Esophagus mucosa (tissue), 1 donor: ENCODE results near the gene TMEM174. TPM values are rescaled to one million over a fixed set of nuclear protein-coding genes. Genes with fewer than 3 reads are reported as not detected.
"Not testable (repeated sequence)": the region's sequence is repeated elsewhere in the genome, so short reads cannot be mapped to it uniquely, and the experiment has no call there.

ENCODE experiments used
- ATAC-seq: fragments of 200-7000 bp; cut with Tn5 transposase; one replicate; pipeline ENCODE4 v1.9.1; 2020
- total RNA-seq: library from RNA; stranded (reverse); gene quantifications from one replicate; pipeline ENCODE4 v1.2.4, GENCODE V29; 2023
- donor health status: DM: yes; HTN: yes; CAD: no.

The TMEM174 gene
- total RNA-seq, 1 donor from 2014 or later = not detected

DNA sequence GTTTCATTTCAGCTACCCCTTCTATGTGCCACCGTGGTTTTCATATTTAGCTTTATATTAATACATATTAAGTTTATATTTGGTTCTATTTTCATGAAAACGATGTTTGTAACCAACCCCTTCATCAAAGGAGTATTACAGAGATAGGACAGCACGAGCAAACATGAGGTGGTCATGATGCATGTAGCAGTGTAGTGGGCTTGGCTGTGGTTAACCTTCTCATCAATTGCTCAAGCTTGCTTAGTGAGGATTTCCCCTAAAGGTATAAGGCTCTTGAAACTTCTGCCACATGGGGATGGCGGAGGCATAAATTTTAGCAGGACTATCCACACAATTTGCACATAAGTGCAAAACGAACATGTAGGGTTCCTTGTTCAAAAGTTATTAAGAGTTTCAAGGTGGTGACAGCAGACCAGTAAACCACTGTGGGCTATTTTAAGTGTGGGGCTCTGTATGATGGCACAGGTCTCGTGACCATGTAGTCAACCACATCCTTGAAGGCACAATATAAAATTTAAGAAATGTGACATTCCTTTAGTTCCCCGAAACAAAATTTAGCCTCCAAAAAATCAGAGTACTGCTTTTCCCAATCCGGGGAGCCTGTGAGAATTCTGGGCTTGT lies 24.8 kb downstream of the TMEM174 start:
- no peak for ATAC-seq

DNA sequence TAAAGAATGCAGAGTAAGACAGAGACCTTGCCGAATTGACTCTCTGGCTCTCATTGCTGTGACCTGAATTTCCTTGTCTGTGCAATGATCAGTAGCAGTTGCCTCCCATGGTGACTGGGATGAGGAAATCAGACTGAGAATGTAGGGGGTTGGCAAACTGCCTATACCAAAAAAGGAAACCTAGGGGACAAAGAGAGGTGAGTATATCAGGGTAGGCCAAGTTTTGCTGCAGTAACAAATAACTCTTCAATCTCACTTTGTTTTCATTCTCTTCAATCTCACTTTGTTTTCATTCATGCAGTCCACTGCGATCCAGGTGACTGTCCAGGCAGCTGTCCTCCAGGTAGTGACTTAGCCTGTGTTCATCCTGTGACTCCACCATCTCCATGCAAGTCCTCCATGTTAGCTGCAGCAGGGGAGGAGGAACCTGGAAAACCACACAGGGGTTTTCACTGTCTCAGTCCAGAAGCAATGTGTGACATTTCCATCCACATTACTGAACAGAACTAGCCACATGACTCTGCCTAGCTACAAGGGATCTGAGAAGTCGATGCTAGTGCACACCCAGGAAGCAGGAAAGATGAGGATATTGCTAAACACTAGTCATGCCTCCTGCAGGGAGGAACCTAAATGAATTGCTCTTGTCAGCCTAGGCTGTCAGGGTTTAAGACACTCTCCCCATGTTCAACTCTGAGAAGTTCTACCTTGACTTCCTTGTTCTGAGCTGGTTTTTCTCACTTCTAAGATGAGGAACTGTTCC lies 26.0 kb downstream of the TMEM174 start:
- peak; percentile 67 for ATAC-seq

DNA sequence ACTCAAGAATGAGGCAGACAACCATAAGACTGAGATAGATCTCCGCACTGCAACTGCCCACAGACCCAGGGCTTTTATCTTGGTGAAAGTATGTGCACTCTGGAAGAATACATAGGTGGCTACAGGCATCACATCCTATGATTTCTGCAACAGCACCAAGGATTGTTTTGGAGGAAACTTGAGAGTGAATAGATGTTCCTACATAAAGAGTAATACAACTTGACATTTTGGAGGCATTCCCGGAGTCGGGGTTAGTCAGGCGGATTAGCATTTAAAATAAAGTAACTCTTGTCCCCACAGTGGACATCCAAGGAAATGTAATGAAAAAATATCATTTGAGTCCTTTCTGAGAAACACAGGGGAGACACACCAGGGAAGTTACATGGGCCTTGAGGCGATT lies 26.7 kb downstream of the TMEM174 start:
- ATAC-seq = no peak

DNA sequence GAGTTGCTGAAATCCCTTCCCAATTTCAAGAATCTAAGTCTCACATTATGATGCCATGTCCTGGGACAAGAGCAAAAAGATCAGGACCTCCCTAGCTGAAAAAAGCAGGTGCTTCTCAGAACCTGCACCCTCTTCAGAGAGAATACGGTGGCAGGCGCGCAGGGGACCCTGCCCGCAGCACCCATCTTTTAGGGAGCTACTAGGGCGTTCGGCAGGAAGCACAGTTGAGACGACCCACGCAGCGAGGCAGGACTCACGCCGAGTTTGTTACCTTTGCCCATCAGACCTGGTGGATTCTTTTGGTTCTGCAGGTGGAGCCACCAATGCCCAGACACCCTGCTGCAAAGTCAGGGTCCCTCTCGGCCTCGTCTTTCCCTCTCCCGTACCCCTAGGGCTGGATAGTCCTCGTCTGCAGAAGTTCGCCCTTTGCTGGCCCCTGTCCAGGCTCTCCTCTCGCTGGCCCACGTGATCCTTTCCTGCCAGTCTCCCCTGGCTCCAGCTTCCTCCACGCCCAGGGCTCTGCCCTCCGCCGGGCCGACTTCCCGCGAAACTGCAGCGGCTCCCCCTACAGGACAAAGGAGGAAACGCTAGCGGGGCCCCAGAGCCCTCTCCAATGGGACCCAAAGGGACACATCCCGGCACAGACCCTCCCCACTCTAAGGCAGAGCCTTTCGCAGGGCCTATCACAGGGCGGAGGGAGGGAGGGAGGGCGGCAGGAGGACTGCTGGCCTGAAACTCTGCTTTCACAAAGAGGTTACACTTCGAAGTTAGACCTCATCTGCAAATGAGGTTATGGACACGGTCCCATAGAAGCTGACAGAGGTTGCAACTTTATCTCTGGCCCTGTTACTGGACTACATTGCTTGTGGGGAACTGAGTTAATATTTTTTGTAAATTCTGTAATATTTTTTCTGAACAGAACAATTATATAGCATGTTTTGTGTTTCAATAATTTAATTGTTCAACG lies 28.8 kb downstream of the TMEM174 start:
- ATAC-seq = peak; percentile 90

DNA sequence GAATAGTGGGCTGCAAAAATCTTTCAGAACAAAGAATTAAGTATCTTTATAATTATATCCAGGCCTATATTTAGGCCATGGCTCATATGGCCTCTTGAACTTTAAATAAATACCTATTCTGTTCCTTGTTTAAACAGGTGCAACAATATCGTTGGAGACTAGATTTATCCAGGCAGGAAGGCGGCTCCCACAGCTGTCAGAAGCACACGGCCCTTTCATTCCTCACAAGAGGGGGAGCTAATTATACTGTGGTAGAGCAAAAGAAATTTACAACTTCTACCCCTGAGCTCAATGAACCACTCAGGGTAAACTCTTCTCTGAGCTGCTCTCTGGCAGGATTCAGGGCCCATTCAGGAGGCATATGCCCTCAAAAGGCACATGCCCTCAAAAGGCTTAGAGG lies 31.3 kb downstream of the TMEM174 start:
- no peak for ATAC-seq

DNA sequence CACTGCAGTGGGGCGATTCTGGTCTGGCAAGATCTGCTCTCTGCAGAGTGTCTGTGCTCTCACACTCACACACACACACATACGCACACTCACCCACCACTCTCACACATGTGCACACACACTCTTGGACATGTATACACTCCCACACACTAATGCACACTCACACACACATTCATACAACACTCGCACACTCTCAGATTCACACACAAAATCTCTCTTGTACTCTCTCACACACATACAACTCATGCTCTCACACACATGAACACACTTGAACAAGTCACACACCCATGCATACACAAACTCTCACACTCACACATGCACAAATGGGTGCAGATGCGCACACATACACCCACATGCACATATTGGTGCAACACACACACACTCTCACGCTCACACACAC lies 31.7 kb downstream of the TMEM174 start:
- no peak for ATAC-seq

DNA sequence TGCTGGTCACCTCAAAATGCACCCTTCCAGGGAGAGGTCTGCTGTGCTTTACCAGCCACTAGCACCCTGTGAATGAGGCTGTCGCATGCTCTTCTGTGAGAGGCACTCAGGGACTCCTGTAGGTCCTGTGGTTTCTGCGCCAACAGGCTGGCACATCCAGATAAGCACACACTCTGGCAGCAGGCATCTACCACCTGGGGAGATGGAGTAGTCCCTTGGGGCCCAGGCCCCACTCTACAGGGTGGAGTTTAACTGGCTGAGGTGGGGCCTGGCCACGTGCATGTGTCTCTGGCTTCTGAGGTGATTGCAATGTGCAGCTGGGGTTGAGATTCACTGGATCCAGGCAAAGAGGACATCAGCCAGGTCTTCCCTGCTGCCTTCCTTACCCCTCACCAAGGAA lies 32.3 kb downstream of the TMEM174 start:
- ATAC-seq = no peak

DNA sequence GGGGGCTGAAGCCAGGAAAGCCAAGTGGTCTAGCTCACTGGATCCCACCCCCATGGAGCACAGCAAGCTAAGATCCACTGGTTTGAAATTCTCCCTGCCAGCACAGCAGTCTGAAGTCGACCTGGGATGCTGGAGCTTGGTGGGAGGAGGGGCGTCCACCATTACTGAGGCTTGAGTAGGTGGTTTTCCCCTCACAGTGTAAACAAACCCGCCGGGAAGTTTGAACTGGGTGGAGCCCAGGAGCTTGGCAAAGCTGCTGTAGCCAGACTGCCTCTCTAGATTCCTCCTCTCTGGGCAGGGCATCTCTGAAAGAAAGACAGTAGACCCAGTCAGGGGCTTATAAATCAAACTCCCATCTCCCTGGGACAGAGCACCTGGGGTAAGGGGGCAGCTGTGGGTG lies 34.2 kb downstream of the TMEM174 start:
- ATAC-seq = not testable (repeated sequence)

DNA sequence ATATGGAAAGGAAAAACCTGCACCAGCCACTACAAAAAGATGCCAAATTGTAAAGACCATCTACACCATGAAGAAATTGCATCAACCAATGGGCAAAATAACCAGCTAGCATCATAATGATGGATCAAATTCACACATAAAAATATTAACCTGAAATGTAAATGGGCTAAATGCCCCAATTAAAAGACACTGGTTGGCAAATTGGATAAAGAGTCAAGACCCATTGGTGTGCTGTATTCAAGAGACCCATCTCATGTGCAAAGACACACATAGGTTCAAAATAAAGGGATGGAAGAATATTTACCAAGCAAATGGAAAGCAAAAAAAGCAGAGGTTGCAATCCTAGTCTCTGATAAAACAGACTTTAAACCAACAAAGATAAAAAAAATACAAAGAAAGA lies 36.1 kb downstream of the TMEM174 start:
- not testable (repeated sequence) for ATAC-seq

DNA sequence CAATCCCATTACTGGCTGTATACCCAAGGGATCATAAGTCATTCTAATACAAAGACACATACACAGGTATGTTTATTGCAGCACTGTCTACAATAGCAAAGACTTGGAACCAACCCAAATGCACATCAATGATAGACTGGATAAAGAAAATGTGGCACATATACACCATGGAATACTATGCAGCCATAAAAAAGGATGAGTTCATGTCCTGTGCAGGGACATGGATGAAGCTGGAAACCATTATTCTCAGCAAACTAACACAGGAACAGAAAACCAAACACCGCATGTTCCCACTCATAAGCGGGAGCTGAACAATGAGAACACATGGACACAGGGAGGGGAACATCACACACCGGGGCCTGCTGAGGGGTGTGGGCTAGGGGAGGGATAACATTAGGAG lies 39.7 kb downstream of the TMEM174 start:
- ATAC-seq = not testable (repeated sequence)

DNA sequence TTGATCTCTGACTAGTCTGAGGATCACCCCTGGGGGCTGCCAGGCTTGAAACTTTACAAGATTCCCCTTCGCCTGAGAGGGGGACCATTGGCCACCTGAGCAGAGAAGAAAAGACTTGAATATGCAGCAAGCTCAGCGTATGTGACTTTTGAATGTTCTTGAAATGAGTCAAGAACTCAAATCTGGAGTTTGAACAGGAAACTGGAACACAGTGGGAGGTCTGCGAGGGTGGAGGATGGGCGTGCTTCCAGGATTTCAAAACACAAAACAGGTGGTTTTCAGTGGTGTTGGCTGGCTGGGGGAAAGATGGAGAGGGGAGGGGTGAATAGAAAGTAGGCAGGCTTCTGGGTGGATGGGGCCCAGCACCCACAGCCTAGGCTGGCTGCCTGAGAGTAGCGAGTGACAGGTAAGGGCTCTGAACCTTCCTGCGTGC lies 40.6 kb downstream of the TMEM174 start:
- ATAC-seq = no peak

DNA sequence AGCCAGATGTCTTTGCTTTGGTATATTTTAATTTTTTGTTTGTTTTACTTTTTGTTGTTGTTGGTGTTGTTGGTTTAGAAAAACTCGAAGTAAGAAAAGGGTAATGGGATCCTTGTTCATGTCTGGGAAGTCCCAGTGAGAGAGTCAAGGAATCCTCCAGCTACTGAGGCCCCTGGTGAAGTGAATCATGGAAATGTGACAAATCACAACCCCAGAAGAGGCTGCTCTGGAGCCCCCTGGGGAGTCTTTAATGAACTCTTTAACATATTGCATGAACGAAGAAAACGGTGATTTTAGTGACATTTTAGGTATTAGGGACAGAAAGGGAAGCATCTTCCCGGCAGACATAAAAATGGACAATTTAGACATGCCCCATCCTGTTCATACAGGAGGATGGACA lies 41.3 kb downstream of the TMEM174 start:
- ATAC-seq = no peak

DNA sequence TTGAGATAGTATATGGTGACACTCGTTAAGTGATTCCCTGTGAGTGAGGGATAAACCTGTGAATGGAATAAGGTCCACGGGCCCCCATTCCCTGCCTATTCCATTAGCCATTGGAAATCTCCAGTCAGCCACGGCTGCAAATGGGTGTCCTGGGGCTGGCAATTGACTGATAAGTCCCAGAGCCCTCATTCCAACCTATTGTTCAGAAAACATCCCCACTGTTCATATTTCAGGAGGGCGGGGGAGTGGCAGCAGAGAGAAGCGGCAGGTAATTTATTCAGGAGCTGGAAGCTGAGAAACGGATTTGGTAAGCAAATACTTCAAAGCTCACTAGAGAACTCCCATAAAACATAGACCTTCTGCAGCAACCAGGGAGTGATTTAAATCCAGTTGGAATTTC lies 42.0 kb downstream of the TMEM174 start:
- ATAC-seq = no peak

DNA sequence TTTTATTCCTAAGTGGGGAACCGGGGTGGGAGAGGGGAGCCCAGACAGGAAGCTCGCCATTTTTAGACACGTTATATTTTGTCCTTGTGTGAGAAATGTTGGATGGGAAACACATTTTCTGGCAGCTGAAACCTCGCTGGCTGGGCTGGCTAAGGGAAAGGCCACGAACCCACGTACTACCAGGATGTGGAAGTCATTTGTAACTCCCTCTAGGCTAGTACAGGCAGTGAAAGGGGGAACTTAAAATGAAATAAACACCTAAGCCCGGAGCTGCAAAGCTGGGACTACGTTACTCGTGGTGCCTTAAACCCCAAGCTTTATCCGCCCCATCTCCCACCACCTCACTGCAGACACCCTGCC lies 42.5 kb downstream of the TMEM174 start:
- ATAC-seq = peak; percentile 12

DNA sequence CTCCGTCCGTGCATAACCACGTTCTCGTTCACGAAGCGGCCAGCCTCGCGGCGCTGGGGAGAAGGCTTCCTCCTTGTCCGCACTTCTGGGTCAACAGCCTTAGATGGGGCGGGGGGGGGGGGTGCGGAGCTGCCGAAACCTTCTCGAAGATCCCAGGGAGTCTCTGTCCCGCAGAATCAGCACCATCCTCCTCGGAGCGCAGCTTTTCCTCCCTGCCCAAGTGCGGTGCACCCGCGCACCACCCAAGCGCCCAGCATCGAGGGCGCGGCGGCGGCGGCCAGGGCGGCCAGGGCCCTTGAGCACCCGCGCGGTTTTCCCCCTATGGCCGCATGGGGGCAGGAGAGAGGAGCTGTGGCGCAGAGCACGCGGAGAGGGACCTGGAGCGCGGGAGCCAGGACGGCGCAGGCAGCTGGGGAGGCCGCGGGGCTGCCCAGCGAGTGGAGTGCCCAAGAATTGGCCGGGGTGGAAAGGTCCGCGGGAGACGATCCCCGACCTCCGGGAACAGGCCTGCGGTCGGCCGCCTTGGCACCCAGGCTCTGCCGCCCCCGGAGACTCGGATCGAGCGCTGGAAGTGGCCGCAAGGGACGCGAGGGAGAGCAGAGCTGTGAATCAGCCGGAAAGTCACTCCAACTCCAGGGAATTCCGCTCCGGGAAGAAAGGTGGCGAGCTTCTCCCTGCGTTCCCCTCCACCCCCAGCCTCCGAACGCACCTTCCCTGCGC lies 43.1 kb downstream of the TMEM174 start:
- ATAC-seq = peak; percentile 99

DNA sequence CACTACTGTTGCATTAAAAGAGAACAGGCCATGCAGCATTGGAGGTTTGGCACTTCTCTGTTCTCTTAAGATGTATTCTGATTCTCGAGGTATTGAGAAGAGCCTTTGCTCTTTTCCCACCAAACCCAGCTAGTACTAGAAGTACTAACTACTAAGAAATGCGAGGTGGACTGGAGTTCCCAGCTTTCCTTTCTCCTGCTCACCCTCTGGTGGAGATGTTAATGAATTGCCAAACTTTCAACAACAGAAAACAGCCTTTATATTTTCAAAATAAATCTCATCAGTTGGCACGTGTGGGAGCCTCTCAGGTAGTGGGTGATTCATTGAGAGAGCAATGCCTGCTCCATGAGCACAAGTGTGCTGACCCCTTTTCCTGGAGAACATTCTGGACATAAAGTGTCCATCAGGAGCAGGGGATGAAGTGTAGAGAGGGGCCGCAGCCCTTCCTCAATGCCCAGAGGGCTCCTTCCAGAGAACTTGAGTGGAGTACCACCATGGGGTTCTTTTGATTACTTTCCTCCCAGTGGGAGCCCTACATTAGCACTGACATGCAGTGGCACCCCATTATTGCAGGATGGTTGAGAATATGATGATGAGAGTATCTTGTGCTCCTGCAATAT lies 45.7 kb downstream of the TMEM174 start:
- ATAC-seq = no peak

DNA sequence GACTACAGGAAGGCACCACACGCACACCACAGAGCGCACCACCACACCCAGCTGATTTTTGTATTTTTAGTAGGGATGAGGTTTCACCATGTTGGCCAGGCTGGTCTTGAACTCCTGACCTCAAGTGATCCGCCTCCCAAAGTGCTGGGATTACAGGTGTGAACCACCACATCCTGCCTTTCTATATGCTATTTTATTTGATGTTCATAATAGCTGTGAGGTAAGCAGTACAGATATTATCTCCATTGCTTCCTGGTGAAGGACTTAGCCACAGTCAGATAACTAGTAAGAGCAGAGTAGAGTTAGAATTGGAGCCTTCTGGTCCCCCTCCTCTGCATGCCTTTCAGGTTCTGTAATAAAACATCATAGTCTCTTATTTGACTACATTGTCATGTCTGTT lies 46.3 kb downstream of the TMEM174 start:
- ATAC-seq = not testable (repeated sequence)

DNA sequence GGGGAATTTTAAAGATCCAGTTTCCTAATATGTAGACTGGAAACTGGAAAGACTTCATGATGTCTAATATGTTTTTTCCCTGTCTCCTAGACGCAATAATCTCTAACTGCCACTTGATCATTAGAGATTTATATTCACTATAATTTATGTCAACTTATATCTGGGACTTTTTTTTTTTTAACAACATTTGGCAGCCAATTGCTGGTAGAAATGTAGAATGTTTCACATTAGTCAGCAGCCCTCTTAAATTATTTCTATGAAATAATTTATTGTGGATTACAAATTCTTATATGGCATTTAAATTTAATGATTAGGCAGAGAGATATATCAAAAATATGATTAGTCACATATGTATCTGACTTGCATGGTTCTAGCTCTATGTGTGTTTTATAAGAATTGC lies 48.2 kb downstream of the TMEM174 start:
- no peak for ATAC-seq

DNA sequence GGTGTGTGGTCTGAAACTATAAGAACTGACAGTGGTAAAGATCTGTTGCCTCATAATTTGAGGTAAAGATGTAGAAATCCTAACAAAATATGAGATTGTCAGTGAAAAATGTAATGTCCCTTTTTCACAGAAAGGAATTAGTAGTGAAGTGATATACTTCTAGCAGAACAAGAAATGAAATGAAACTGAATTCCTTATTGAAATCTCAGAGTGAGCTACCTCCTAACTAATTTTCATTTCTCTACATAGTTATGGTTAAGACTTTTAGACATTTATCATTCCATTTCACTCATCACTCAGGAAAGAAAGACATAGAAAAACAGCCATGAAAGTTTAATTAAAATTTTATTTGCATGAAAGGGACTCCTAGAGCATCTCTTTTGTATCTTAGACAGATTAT lies 48.7 kb downstream of the TMEM174 start:
- no peak for ATAC-seq

DNA sequence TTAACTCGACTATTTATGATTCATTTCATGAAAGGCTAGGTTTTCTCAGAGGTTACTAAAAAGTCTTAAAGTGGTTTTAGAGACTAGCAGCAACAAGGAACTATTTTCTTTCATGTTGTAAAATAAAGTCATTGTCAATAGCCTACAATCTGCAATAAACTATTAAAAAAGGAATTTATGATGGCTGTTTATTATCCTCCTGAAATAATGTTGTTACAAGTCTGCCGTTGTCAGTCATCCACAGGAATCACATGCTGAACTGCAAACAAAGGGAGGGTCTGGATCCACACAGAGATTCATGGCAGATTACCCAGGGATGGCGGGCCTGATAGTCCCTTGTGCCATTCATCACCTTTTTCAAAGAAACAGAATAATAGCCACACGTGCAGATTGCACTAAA lies 49.2 kb downstream of the TMEM174 start:
- no peak for ATAC-seq
